Smooth muscle cell of the brain vasculature (primary cell): ENCODE measurements around the gene GRIN3A.
"Not testable (repeated sequence)": the region's sequence is repeated elsewhere in the genome, so short reads cannot be mapped to it uniquely, and the experiment has no call there.

Experiments
- DNase-seq: peaks from one replicate; pipeline ENCODE4 v3.0.0-alpha.2; 2012; ENCODE audit warnings: low read depth, low spot score

Gene GRIN3A

GRCh38 chr9:101738566-101739183 lies at the start of gene GRIN3A:
Gene GRIN3A, minus strand, starts transcription at chr9:101738647. Its CDS starts 668 bp downstream, at chr9:101737979.
- no peak for DNase-seq

GRCh38 chr9:101787891-101788290 lies 49.4 kb upstream of the GRIN3A start:
- no peak for DNase-seq

DNA sequence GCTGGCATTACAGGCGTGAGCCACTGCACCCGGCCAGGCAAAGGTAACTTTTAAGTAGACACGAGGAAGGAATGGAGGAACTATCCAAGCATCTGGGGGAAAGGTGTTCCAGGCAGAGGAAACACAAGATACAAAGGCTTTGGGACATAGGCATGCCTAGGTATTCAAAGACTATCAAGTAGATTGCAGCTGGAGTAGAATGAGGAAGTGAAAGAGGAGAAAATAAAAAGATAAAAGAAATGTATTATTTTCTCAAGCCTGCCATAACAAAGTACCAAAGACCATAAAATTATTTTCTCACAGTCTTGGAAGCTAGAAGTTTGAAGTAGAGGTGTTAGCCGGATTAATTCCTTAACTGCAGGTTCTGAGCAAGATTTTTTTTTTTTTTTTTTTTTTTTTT lies 39.9 kb upstream of the GRIN3A start:
- DNase-seq, result no peak

- no peak for DNase-seq
These were observed 26.0 kb upstream of the GRIN3A start for GRCh38 chr9:101764472-101764871.

DNA sequence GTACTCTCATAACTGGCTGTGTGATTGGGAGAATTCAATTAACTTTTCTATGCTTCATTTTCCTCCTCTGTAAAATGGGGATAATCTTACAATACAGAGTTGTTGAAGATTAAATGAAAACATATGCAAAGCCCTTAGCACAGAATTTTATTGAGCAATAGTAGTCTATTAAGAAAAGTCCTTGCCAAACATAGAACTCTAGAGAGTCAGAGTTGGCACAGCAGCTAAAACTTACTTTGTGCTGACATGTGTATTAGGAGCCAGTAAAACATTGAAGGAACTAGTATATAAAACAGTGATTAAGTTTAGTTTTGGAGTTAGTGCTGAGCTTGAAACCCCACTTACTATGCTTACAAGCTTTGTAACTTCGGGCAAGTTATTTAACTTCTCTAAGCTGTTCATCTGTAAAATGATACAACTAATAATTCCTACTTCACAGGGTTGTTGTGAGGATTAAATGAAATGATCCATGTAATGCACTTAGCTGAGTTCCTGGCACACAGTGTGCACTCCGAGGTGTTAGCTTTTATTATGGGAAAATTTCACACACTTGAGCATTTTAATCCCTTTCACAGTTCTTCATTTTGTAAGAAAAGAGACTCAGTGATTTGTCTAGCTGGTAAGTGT lies 20.0 kb upstream of the GRIN3A start:
- DNase-seq, result no peak

DNA sequence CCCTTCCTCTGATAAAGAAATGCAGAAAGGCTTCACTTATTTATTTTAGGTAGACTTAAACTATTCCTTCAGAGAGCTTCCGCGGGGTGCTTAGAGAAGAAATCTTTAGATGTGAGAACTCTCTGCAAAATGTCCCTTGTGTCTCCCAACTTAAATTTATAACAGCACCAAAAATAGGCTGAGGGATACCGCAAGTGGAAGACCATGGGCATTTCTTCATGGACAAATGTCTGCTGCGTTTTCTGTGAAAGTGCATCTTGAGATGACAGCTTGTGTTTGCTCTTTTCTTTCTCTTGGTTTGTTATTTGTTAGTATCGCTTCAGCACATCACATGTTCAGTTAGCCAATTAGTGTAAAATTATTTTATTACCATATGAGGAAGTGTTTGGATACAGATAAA lies 15.3 kb upstream of the GRIN3A start:
- DNase-seq, result no peak

DNA sequence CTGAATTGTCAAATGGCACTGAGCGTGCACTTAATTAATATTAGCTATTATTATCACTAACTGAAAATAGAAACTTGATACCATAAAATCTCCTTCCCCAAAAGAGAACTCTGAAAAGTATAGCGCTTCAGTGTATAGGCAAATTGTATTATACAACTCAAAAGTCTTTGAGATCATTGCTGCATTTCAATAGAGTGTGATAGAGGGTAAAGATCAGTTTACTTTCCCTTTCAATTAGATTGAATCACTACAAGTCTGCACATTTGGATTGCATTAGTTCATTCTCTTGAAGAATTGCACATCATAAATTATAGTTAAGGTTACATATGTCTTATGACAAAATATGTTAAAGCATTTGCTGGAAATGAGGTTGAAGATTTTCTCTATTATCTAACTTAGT lies 13.4 kb upstream of the GRIN3A start:
- no peak for DNase-seq

DNA sequence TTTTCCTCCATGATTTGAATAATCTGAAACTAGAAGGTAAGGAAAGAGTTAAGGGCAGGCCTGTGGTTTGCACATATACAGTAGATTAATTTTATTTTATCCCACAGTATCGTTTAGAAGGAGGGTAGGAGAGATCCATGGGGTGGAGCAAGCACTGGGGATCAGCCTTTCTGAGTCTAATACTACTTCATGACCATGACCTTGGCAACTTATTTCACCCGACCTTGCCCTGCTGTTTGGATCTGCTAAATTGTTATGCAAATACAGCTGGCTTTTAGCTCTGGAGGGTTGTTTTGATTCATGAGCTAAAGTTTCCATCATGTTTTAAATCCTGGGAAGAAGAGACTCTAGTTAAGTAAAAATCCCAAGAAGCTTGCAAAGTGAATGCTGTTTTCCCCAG lies 864 bp upstream of the GRIN3A start:
- no peak for DNase-seq

DNA sequence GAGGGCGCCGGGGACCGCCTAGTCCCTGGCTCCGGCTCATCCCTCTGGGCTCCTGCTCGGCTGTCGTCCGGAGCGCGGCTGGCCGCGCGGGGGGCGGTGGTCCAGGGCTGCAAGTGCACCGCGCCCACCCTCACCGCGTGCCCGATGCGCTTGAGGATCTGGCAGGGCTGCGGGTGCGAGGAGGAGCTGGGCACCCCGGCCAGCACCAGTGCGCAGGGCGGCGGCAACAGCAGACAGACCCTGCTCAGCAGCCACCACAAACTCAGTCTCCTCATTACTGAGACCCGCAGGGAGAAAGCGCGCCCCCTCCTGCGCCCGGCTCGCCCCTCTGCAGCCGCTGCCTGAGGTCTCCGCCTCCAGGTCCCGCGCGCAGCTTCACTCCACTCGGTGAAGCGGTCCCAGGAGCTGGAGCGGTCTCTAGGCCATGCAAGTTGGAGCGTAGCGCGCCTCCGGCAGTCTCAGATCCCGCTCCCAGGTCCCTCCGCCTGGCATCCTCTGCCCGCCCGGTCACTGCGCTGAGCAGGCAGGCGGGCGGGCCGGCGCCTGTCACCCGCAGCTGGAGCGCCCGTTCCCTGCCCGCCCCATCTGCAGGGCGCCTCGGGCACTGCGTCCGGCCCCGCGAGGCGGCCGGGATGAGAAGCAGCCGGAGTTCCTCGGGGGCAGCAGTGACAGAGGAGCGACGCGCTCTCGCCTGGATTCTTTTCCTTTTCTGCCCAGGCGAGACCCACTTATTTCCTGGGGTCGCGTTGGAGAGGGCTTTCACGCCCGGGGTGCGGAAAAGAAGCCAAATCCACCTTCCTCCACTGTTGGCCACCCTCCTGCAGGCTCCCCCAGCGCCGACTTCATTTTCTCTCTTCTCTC lies 512 bp downstream of the GRIN3A start:
- no peak for DNase-seq

GRCh38 chr9:101737165-101737704 lies 1.2 kb downstream of the GRIN3A start:
- DNase-seq, result no peak

- DNase-seq, result no peak
These were observed 1.7 kb downstream of the GRIN3A start for GRCh38 chr9:101736717-101737116.

DNA sequence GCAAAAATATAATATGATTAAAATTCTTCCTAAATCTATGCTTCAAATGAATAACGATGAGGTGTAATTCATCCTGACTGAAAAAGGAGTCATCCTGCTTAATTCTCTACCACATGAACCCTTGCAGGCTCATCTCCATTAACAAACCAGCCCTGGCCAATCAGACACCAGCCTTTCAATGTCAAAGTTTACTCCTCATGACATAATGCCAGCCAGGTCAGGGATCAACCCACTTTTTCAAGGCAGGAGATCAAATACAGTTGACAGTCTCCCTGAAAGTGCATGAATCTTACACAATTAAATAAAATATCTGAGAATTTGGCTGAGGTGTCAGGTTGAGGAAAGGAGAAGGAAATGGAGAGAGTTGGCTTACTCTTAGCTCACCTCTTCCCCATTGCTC lies 7.0 kb downstream of the GRIN3A start:
- DNase-seq, result no peak

GRCh38 chr9:101727612-101728524 lies 10.6 kb downstream of the GRIN3A start:
- DNase-seq, result no peak

GRCh38 chr9:101724271-101724670 lies 14.2 kb downstream of the GRIN3A start:
- DNase-seq, result not testable (repeated sequence)

DNA sequence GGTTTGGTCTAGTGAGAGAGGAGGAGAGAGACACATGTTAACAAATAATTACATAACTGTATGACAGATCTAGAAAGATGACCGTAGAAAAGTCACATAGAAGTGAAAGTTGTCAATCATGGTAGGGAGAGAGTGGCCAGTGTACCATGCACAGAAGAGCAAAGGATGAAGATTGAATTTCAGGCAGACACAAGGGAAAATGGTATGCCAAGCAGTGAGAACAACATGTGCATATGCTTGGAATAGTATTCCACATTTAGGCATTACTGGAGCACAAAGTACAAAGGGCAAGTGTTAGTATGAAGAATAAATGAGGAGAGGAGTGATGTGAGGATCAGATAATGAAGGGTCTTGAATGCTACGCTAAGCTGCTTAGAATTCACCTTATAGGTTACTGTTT lies 20.3 kb downstream of the GRIN3A start:
- no peak for DNase-seq

DNA sequence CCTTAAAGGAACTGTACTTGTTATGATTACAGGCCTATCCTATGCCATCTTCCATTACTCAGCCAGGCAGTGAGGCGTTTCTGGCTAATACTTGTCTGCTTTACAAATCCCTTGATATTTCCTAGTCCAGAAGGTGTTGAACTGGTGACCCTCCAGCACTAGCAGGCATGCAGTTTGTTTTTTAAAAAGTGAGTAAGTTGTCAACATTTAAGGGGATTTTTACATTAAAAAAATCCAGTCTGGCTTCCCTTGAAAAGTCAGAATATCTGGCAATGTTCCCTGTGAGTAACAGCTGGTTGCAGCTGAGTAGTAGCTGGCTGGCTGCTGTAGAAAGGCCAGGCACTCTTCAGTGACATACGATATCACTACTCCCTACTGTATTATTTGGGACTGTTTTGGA lies 21.8 kb downstream of the GRIN3A start:
- DNase-seq, result no peak

GRCh38 chr9:101711330-101711941 lies 27.0 kb downstream of the GRIN3A start:
- DNase-seq, result no peak

GRCh38 chr9:101708855-101709254 lies 29.6 kb downstream of the GRIN3A start:
- DNase-seq, result no peak

GRCh38 chr9:101707721-101708120 lies 30.7 kb downstream of the GRIN3A start:
- no peak for DNase-seq

DNA sequence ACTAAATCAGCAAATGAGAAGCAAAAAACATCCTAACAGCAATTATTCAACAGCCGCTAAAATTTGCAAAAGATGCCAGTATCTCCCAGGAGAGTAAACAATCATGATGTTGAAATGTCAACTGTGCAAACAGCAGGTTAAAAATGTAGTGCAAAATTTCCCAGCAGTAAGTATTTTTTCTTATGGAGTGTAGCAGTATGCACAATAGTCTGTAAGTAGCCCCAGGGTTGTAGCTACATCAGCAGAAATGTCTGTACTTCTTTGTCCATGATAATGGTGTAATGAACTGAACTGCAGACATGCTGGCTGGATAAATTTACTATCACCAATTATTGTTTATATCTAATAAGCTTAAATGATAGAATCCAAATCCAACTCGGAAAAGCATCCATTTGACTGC lies 31.4 kb downstream of the GRIN3A start:
- no peak for DNase-seq

DNA sequence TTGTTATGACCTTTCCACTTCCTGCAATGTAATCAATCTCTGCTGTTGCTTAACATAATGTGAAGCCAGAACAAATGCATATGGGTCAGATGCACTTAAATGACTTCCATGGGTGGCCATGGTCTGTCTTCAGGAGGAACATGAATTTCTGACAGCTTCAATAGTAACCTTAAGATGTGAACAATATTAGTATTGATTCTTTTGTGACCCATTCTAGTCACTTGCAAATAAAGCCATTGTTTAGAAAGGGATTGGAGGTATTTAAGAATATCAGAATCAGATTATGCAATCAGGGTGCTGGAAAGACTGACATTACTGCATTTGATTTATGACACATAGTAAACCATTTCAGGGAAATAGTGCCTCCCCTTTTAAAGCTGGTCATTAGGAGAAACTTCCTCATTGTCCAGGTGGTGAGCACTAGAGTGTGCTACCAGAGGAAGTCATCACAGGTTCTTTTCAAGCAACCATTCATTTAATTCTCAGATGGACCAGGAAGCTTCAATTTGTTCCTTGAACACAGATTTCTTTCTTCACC lies 32.1 kb downstream of the GRIN3A start:
- no peak for DNase-seq
